Epithelial cell of proximal tubule (primary cell): ENCODE data around the gene UCHL1. TPM values are rescaled to one million over a fixed set of nuclear protein-coding genes. Genes with fewer than 3 reads are reported as not detected.

Experiments
- DNase-seq: peaks from one replicate; pipeline ENCODE4 v3.0.0-alpha.2; 2011; ENCODE audit warnings: low read depth
- H3K4me3 ChIP-seq: 2 replicates; pipeline ENCODE4 v1.5.1; 2011; ENCODE audit warnings: low read depth, mild to moderate bottlenecking, low read length
- CTCF ChIP-seq: conservative IDR thresholded peaks from 2 replicates; pipeline ENCODE4 v1.5.1; 2012; ENCODE audit warnings: low read depth, mild to moderate bottlenecking, low read length
- total RNA-seq: library from RNA; depleted of rRNA; stranded (reverse); fragments of >200 nt; gene quantifications from 2 replicates; pipeline ENCODE4 v1.2.3, GENCODE V29; 2015

UCHL1 gene
- total RNA-seq, 1 donor from 2014 or later: 2,223 TPM

GRCh38 chr4:41213625-41214135 is 43.0 kb upstream of the UCHL1 start:
- TF ChIP-seq CTCF: no peak
- peak overlapping the region; percentile 65 for H3K4me3 ChIP-seq
- no peak for DNase-seq

- DNase-seq: peak; percentile 54
- peak; percentile 60 for TF ChIP-seq CTCF
- peak within 1 kb of the TSS; percentile 65 for H3K4me3 ChIP-seq
Measured at GRCh38 chr4:41214136-41214824, 42.4 kb upstream of the UCHL1 start, which contains the start of gene APBB2. Gene APBB2, minus strand, starts transcription at chr4:41214542. Its CDS starts 181,288 bp downstream, at chr4:41033254.

- H3K4me3 ChIP-seq: peak overlapping the region; percentile 10
- no peak for TF ChIP-seq CTCF
- no peak for DNase-seq
Measured at GRCh38 chr4:41214825-41215146, 41.9 kb upstream of the UCHL1 start.

- peak overlapping the region; percentile 10 for H3K4me3 ChIP-seq
- DNase-seq: no peak
- no peak for TF ChIP-seq CTCF
Measured at GRCh38 chr4:41215155-41215554, 41.6 kb upstream of the UCHL1 start.

GRCh38 chr4:41215969-41216293 is 40.8 kb upstream of the UCHL1 start:
- TF ChIP-seq CTCF: no peak
- H3K4me3 ChIP-seq: peak overlapping the region; percentile 62
- no peak for DNase-seq

GRCh38 chr4:41216294-41217019 is 40.3 kb upstream of the UCHL1 start:
- DNase-seq: no peak
- H3K4me3 ChIP-seq: peak overlapping the region; percentile 62
- peak; percentile 21 for TF ChIP-seq CTCF
